ENCODE measurements around the gene ZCCHC24. TPM values are rescaled to one million over a fixed set of nuclear protein-coding genes. Genes with fewer than 3 reads are reported as not detected.

Gene ZCCHC24
- total RNA-seq, 4 donors from 2014 or later = 32.8 to 122 (median 37.7) TPM

GRCh38 chr10:79380946-79381721 is 64.3 kb downstream of the ZCCHC24 start:
- Histone ChIP-seq H3K4me1 (peaks cover 23 to 30% of the 10 kb centered on the region in 2 donors), H3K9me3 (no peaks in the 10 kb centered on the region), H3K27me3 (no peaks in the 10 kb centered on the region), H3K4me3 (no peak overlapping the region), H3K36me3 (no peaks in the 10 kb centered on the region), H3K27ac (peak overlapping the region; percentile 91 to 94)
- no peak for TF ChIP-seq CTCF (IDR thresholded peaks at IDR 0.05)
- no peak for TF ChIP-seq POLR2A (IDR thresholded peaks at IDR 0.05)
- intact Hi-C loops (cut with DNase I; ENCODE audit: low total_unique reads) = no loop called here
- DNase-seq = peak in 1 of 2 donors; percentile 45

- intact Hi-C loops (cut with DNase I; ENCODE audit: low total_unique reads) = no loop called here
- DNase-seq = peak; percentile 71 to 73
- Histone ChIP-seq H3K27ac (peak overlapping the region; percentile 91 to 94), H3K9me3 (no peaks in the 10 kb centered on the region), H3K36me3 (no peaks in the 10 kb centered on the region), H3K27me3 (no peaks in the 10 kb centered on the region), H3K4me3 (no peak overlapping the region), H3K4me1 (peaks cover 23 to 30% of the 10 kb centered on the region in 2 donors)
- TF ChIP-seq CTCF (IDR thresholded peaks at IDR 0.05) = no peak
- TF ChIP-seq POLR2A (IDR thresholded peaks at IDR 0.05) = no peak
These were observed 65.1 kb downstream of the ZCCHC24 start for GRCh38 chr10:79380125-79380945.

GRCh38 chr10:79379512-79380124 is 65.8 kb downstream of the ZCCHC24 start:
- intact Hi-C loops (cut with DNase I; ENCODE audit: low total_unique reads) = loop anchor here (10.0 kb wide), 1 partner anchor 115 kb away; no protein-coding TSS in a partner anchor

GRCh38 chr10:79378647-79379511 is 66.5 kb downstream of the ZCCHC24 start:
- Histone ChIP-seq H3K27me3 (no peaks in the 10 kb centered on the region), H3K9me3 (no peaks in the 10 kb centered on the region), H3K27ac (peak overlapping the region; percentile 91 to 94), H3K4me1 (peaks cover 26 to 30% of the 10 kb centered on the region in 2 donors), H3K36me3 (no peaks in the 10 kb centered on the region), H3K4me3 (no peak overlapping the region)
- intact Hi-C loops (cut with DNase I; ENCODE audit: low total_unique reads) = loop anchor here (10.0 kb wide), 1 partner anchor 116 kb away; no protein-coding TSS in a partner anchor
- DNase-seq = no peak
- no peak for TF ChIP-seq CTCF (IDR thresholded peaks at IDR 0.05)
- no peak for TF ChIP-seq POLR2A (IDR thresholded peaks at IDR 0.05)

More at GRCh38 chr10:79379512-79380124, 65.8 kb downstream of the ZCCHC24 start:
- TF ChIP-seq POLR2A (IDR thresholded peaks at IDR 0.05) (no peak), CTCF (IDR thresholded peaks at IDR 0.05) (no peak)
- Histone ChIP-seq H3K4me1 (peaks cover 26 to 30% of the 10 kb centered on the region in 2 donors), H3K27me3 (no peaks in the 10 kb centered on the region), H3K27ac (peak overlapping the region; percentile 91 to 94), H3K9me3 (no peaks in the 10 kb centered on the region), H3K36me3 (no peaks in the 10 kb centered on the region), H3K4me3 (no peak overlapping the region)
- peak; percentile 57 to 67 for DNase-seq
